ENCODE results near the gene TTC14. TPM values are rescaled to one million over a fixed set of nuclear protein-coding genes. Genes with fewer than 3 reads are reported as not detected.

The TTC14 gene
- total RNA-seq, 1 donor from 2014 or later, result 52.9 TPM

DNA sequence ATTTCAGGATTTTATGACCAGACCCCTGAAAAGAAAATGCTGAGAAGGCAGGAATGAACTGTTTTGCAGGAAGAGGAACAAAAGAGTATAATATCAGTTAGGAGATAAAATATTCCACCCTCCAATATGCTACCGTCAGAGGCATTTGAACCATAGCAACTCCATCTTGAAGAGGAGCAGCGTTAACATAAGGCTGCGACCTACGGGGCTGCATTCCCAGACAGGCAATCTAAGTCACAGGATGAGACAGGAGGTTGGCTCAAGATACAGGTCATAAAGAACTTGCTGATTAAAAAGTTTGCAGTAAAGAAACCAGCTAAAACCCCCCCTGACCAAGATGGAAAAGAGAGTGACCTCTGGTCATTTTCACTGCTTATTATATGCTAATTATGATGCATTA lies 54.4 kb downstream of the TTC14 start:
- ATAC-seq, result no peak
- no peaks in the 10 kb centered on the region for H3K36me3 ChIP-seq
- H3K4me1 ChIP-seq, result no peaks in the 10 kb centered on the region
- H3K27ac ChIP-seq, result no peak overlapping the region
- H3K4me3 ChIP-seq, result no peak overlapping the region
- DNase-seq, result no peak
- intact Hi-C loops (cut with DNase I), result no loop called here
- no peaks in the 10 kb centered on the region for H3K9me3 ChIP-seq
- TF ChIP-seq, protein P1, sequence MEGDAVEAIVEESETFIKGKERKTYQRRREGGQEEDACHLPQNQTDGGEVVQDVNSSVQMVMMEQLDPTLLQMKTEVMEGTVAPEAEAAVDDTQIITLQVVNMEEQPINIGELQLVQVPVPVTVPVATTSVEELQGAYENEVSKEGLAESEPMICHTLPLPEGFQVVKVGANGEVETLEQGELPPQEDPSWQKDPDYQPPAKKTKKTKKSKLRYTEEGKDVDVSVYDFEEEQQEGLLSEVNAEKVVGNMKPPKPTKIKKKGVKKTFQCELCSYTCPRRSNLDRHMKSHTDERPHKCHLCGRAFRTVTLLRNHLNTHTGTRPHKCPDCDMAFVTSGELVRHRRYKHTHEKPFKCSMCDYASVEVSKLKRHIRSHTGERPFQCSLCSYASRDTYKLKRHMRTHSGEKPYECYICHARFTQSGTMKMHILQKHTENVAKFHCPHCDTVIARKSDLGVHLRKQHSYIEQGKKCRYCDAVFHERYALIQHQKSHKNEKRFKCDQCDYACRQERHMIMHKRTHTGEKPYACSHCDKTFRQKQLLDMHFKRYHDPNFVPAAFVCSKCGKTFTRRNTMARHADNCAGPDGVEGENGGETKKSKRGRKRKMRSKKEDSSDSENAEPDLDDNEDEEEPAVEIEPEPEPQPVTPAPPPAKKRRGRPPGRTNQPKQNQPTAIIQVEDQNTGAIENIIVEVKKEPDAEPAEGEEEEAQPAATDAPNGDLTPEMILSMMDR (IDR thresholded peaks at IDR 0.05), result no peak
- peaks cover 3% of the 10 kb centered on the region for H3K27me3 ChIP-seq (ENCODE audit: low read depth)

DNA sequence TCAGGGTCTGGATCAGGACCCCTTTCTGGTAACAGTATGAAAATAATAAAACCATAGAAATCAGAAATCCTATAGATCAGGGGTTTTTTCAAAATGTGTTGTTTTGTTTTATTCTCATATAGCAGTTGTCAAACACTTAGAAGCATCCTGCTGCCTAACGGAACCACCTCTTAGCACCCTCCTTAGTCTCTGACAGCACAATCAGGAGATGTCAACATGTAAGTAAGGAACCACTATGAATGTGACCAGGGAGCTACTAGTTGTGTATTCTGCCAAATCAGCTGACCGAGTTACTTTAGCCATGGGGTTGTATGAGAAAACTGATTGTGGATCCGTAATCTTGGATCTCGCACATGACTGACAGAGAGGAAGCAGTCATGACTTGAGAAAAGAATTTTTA lies 55.1 kb downstream of the TTC14 start:
- Histone ChIP-seq H3K4me3 (no peak overlapping the region), H3K4me1 (no peaks in the 10 kb centered on the region), H3K36me3 (no peaks in the 10 kb centered on the region), H3K9me3 (no peaks in the 10 kb centered on the region), H3K27me3 (ENCODE audit: low read depth) (peaks cover 3% of the 10 kb centered on the region), H3K27ac (no peak overlapping the region)
- no peak for DNase-seq
- ATAC-seq, result no peak
- TF ChIP-seq, protein P1 (IDR thresholded peaks at IDR 0.05), result no peak
- intact Hi-C loops (cut with DNase I), result no loop called here

Other genes with a start within 250 kb of the TTC14 start
- gene CCDC39, start 77.3 kb downstream of the TTC14 start, total RNA-seq, result 2.2 TPM